Endothelial cell of umbilical vein (primary cell): Measurements from ENCODE around the gene METTL1. TPM values are rescaled to one million over a fixed set of nuclear protein-coding genes. Genes with fewer than 3 reads are reported as not detected.

ENCODE experiments used
- BruUV-seq: library from RNA; stranded (reverse); fragments of 400-500 nt; replicated peaks from 2 replicates; lab custom pipeline; 2021; lab: Mats Ljungman, UMichigan
- CTCF ChIA-PET: fragments of 300-600, 350-600 bp; sonication (Branson Sonifier 250); formaldehyde crosslinking; loops from one replicate; lab custom pipeline; 2021; ENCODE audit warnings: antibody characterized with exemption, inconsistent platforms; lab: Charles Lee
- POLR2A ChIA-PET: fragments of 300-600, 350-600 bp; sonication (Branson Sonifier 250); formaldehyde crosslinking; loops from one replicate; lab custom pipeline; 2021; ENCODE audit warnings: antibody characterized with exemption, inconsistent platforms; lab: Charles Lee
- DNase-seq: peaks from one replicate; pipeline ENCODE4 v3.0.0-alpha.2; 2011; ENCODE audit warnings: low read depth, low spot score
- FAIRE-seq: peaks from 2 replicates; lab custom pipeline; 2011; peaks lifted over from hg19 to GRCh38; lab: Jason Lieb, UNC
- H2AFZ ChIP-seq: 2 replicates; pipeline ENCODE4 v1.6.0; 2012; ENCODE audit warnings: low read depth, low read length, control low read depth, inconsistent platforms
- H3K27ac ChIP-seq: 2 replicates; pipeline ENCODE4 v1.5.1; 2011; ENCODE audit warnings: low read depth, mild to moderate bottlenecking, control low read depth, low read length, moderate library complexity; ENCODE audit not compliant: insufficient read depth
- H3K27me3 ChIP-seq, 2 experiments: 2 replicates each; pipeline versions ENCODE4 v1.6.0 to v1.6.1; 2011; ENCODE audit warnings: low read length in 2 of 2, mixed read lengths in 1 of 2; ENCODE audit not compliant: control insufficient read depth in 2 of 2, insufficient read depth in 2 of 2
- H3K36me3 ChIP-seq, 2 experiments: 2 replicates in 1 of 2; 3 replicates in 1 of 2; pipeline ENCODE4 v1.5.1; 2011; ENCODE audit warnings: low read length in 2 of 2, mild to moderate bottlenecking in 1 of 2, moderate library complexity in 1 of 2; ENCODE audit not compliant: control insufficient read depth in 2 of 2, insufficient read depth in 2 of 2; ENCODE audit errors: extremely low read depth in 1 of 2
- H3K4me1 ChIP-seq: 3 replicates; pipeline ENCODE4 v1.5.1; 2011; ENCODE audit warnings: mild to moderate bottlenecking, low read length; ENCODE audit not compliant: control insufficient read depth, insufficient read depth; ENCODE audit errors: extremely low read depth
- H3K4me2 ChIP-seq: 2 replicates; pipeline ENCODE4 v1.6.1; 2011; ENCODE audit warnings: low read length, control low read depth, mixed read lengths; ENCODE audit not compliant: insufficient read depth
- H3K4me3 ChIP-seq, 3 experiments: fragments of 200-600 bp in 1 of 3; sonication (generic), shearing (Covaris generic) in 1 of 3; replicated peaks in 1 of 3; 2 replicates each; pipeline ENCODE4 v1.5.1; 2011 to 2016; ENCODE audit warnings: control low read depth in 3 of 3, low read length in 3 of 3, mild to moderate bottlenecking in 2 of 3, inconsistent platforms in 1 of 3, low read depth in 1 of 3, moderate library complexity in 1 of 3; ENCODE audit not compliant: insufficient read depth in 1 of 3
- H3K79me2 ChIP-seq: 2 replicates; pipeline ENCODE4 v1.6.0; 2012; ENCODE audit warnings: low read length, inconsistent platforms; ENCODE audit not compliant: control insufficient read depth, insufficient read depth
- H3K9ac ChIP-seq: replicated peaks from 2 replicates; pipeline ENCODE3; 2011; ENCODE audit warnings: low read length, control low read depth; ENCODE audit not compliant: insufficient read depth; ENCODE audit errors: extremely low read depth
- H3K9me1 ChIP-seq: replicated peaks from 3 replicates; pipeline ENCODE4 v1.6.0; 2011; ENCODE audit warnings: mild to moderate bottlenecking, low read length; ENCODE audit not compliant: control insufficient read depth, insufficient read depth; ENCODE audit errors: extremely low read depth
- H3K9me3 ChIP-seq: replicated peaks from 2 replicates; pipeline ENCODE4 v1.5.1; 2012; ENCODE audit warnings: low read length, inconsistent platforms; ENCODE audit not compliant: control insufficient read depth, insufficient read depth
- H4K20me1 ChIP-seq: replicated peaks from 2 replicates; pipeline ENCODE3; 2011; ENCODE audit warnings: mild to moderate bottlenecking, low read length; ENCODE audit not compliant: control insufficient read depth, insufficient read depth; ENCODE audit errors: extremely low read depth
- CTCF ChIP-seq, 2 donors: IDR thresholded peaks; 1 replicate in 1 of 2; 2 replicates in 1 of 2; pipeline ENCODE4 v1.5.1; 2011; ENCODE audit warnings: low read length in 2 of 2, mild to moderate bottlenecking in 2 of 2, moderate library complexity in 2 of 2, control low read depth in 1 of 2, inconsistent platforms in 1 of 2, low read depth in 1 of 2; ENCODE audit not compliant: insufficient read depth in 1 of 2; ENCODE audit errors: extremely low read depth in 1 of 2
- GATA2 ChIP-seq: IDR thresholded peaks from 2 replicates; pipeline ENCODE4 v1.7.0; 2011; ENCODE audit warnings: low read depth, mild to moderate bottlenecking, moderate library complexity, mixed read lengths, low read length; ENCODE audit not compliant: insufficient read length, insufficient read depth
- JUN ChIP-seq: IDR thresholded peaks from 2 replicates; pipeline ENCODE4 v1.6.1; 2011; ENCODE audit warnings: borderline replicate concordance, low read depth; ENCODE audit not compliant: insufficient read length, insufficient read depth
- MYC ChIP-seq: IDR thresholded peaks from one replicate; pipeline ENCODE4 v1.6.1; 2011; ENCODE audit warnings: mild to moderate bottlenecking, low read depth, low read length
- POLR2A ChIP-seq: IDR thresholded peaks from 2 replicates; pipeline ENCODE4 v1.6.1; 2012; ENCODE audit warnings: low read depth, mild to moderate bottlenecking, control low read depth, low read length
- dilution Hi-C: fragments of 300-500 bp; cut with MboI; formaldehyde crosslinking; loops from one replicate; pipeline ENCODE4 v1.15.0; 2019; ENCODE audit warnings: low sequenced_read_pairs; ENCODE audit not compliant: extremely low pct_ligation_motif_present
- intact Hi-C: fragments of 100-400 bp; cut with micrococcal nuclease; formaldehyde crosslinking; loops from one replicate; pipeline ENCODE4 v1.10.0; 2022
- polyA plus RNA-seq, 4 experiments: library from polyadenylated mRNA; depleted of rRNA in 3 of 4; stranded (reverse) in 3 of 4; unstranded in 1 of 4; fragments of >200 nt; gene quantifications; 2 replicates each; pipeline versions ENCODE4 v1.2.1 to v1.2.3, GENCODE V29; 2011 to 2012; ENCODE audit warnings: missing spikeins in 1 of 4
- total RNA-seq: library from RNA; stranded (reverse); gene quantifications from 2 replicates; pipeline ENCODE4 v1.2.3, GENCODE V29; 2021

The METTL1 gene
- total and polyA plus RNA-seq, 2 donors (not counting 3 experiments of a cell fraction or from before 2014, with no cell fraction given) = 23.6 to 24.3 TPM

- no peak for DNase-seq
- Histone ChIP-seq H3K4me2 (peak overlapping the region; percentile 76), H3K79me2 (peaks cover 9% of the 10 kb centered on the region), H3K4me1 (peaks cover 11% of the 10 kb centered on the region), H4K20me1 (no peaks in the 10 kb centered on the region), H3K27ac (no peak overlapping the region), H3K9me3 (no peaks in the 10 kb centered on the region), H3K36me3 (peaks cover 4 to 22% of the 10 kb centered on the region in 2 experiments), H2AFZ (no peak overlapping the region), H3K4me3 (no peak overlapping the region), H3K9me1 (no peaks in the 10 kb centered on the region), H3K9ac (no peak overlapping the region), H3K27me3 (peaks cover 3 to 5% of the 10 kb centered on the region in 2 experiments)
- dilution Hi-C loops = no loop called here
- ChIA-PET POLR2A (no interaction called here), CTCF (interaction anchor here (2.6 kb wide), 1 partner anchor 20 kb away, joined by 20 read pairs; no protein-coding TSS in a partner anchor)
- intact Hi-C loops = no loop called here
- BruUV-seq = no TSS peak
- TF ChIP-seq JUN (no peak), POLR2A (peak; percentile 2)
- FAIRE-seq = no peak
These were observed 25.9 kb downstream of the METTL1 start for GRCh38 chr12:57746025-57746424.

DNA sequence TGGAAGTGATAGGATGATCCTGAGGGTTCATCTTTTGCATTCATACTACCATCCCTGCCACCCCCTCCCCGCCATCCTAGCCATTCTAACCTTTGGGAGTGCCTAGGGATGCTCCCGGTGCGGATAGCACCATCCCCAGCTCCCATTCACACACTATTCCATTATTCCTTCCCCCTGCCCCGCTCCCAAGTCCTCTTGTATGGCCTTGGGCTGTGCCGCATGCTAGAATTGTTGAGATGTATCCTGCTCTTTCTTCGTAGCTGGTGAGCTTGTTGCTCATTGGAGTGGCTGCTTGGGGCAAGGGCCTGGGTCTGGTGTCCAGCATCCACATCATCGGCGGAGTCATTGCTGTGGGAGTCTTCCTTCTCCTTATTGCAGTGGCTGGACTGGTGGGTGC, 26.4 kb downstream of the METTL1 start:
- Histone ChIP-seq H4K20me1 (no peaks in the 10 kb centered on the region), H3K4me3 (peak overlapping the region; percentile 44 to 88 (median 75)), H3K9me1 (no peaks in the 10 kb centered on the region), H3K27me3 (peaks cover 8 to 10% of the 10 kb centered on the region in 2 experiments), H3K27ac (peak overlapping the region; percentile 68), H3K36me3 (peaks cover 4 to 18% of the 10 kb centered on the region in 2 experiments), H3K4me2 (peak overlapping the region; percentile 76), H3K79me2 (peaks cover 4% of the 10 kb centered on the region), H3K4me1 (peaks cover 10% of the 10 kb centered on the region), H2AFZ (no peak overlapping the region), H3K9ac (peak overlapping the region; percentile 88), H3K9me3 (no peaks in the 10 kb centered on the region)
- BruUV-seq = TSS peak; percentile 35
- CTCF ChIA-PET = interaction anchor here (1.3 to 2.6 kb wide), 5 partner anchors 10 to 19 kb away, joined by 5 to 20 read pairs (median 5); no protein-coding TSS in a partner anchor
- dilution Hi-C loops (no loop called here), intact Hi-C loops (no loop called here)
- DNase-seq (no peak), FAIRE-seq (peak; percentile 31)
- POLR2A ChIA-PET = interaction anchor here (1.2 kb wide), 1 partner anchor 27 kb away, joined by 4 read pairs; the partner anchor contains the start of genes EEF1AKMT3 and METTL1
- TF ChIP-seq CTCF (IDR thresholded peaks at IDR 0.05; ENCODE audit: extremely low read depth in 1 of 2, insufficient read depth in 1 of 2, low read depth in 1 of 2, low read length in 2 of 2) = no peak
- TF ChIP-seq GATA2 = no peak
- no peak for TF ChIP-seq MYC
